Testis (tissue), 2 donors: ENCODE data around the gene ZNF99.
"Not testable (repeated sequence)": the region's sequence is repeated elsewhere in the genome, so short reads cannot be mapped to it uniquely, and the experiment has no call there.

Experiments used
- POLR2A ChIP-seq: fragments of 450-650 bp; IDR thresholded peaks from one replicate; pipeline ENCODE4 v1.6.1; 2017; ENCODE audit warnings: antibody characterized with exemption, mild to moderate bottlenecking, moderate library complexity
- TF ChIP-seq, protein P1 (sequence below), 3 experiments: fragments of 450-650 bp in 2 of 3; fragments of 200-600 bp in 1 of 3; sonication (generic) in 1 of 3; IDR thresholded peaks; one replicate each; pipeline ENCODE4 v1.5.1; 2016 to 2019; ENCODE audit warnings: antibody characterized with exemption in 3 of 3, mild to moderate bottlenecking in 2 of 3, moderate library complexity in 1 of 3

DNA sequence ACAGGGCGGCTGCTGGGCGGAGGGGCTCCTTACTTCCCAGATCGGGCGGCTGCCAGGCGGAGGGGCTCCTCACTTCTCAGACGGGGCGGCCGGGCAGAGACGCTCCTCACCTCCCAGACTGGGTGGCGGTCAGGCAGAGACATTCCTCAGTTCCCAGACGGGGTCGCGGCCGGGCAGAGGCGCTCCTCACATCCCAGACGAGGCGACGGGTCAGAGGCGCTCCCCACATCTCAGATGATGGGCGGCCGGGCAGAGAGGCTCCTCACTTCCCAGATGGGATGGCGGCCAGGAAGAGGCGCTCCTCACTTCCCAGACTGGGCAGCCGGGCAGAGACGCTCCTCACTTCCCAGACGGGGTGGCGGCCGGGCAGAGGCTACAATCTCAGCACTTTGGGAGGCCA, 80.9 kb downstream of the ZNF99 start:
- not testable (repeated sequence) for TF ChIP-seq POLR2A
- TF ChIP-seq, protein P1, sequence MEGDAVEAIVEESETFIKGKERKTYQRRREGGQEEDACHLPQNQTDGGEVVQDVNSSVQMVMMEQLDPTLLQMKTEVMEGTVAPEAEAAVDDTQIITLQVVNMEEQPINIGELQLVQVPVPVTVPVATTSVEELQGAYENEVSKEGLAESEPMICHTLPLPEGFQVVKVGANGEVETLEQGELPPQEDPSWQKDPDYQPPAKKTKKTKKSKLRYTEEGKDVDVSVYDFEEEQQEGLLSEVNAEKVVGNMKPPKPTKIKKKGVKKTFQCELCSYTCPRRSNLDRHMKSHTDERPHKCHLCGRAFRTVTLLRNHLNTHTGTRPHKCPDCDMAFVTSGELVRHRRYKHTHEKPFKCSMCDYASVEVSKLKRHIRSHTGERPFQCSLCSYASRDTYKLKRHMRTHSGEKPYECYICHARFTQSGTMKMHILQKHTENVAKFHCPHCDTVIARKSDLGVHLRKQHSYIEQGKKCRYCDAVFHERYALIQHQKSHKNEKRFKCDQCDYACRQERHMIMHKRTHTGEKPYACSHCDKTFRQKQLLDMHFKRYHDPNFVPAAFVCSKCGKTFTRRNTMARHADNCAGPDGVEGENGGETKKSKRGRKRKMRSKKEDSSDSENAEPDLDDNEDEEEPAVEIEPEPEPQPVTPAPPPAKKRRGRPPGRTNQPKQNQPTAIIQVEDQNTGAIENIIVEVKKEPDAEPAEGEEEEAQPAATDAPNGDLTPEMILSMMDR (IDR thresholded peaks at IDR 0.05): not testable (repeated sequence)
